ENCODE measurements around the gene SMARCC1. TPM values are rescaled to one million over a fixed set of nuclear protein-coding genes. Genes with fewer than 3 reads are reported as not detected.
A peak's percentile ranks its signal among the peaks of the same experiment; 100 is the strongest.

Gene SMARCC1
- total RNA-seq, 1 experiment from 2014 or later, result 249 TPM

- TF ChIP-seq ZMAT4 (CRISPR knock-in tag; IDR thresholded peaks at IDR 0.05) (no peak), ATF2 (CRISPR knock-in tag; IDR thresholded peaks at IDR 0.05; ENCODE audit: borderline replicate concordance, low read depth) (no peak), ESRRA (CRISPR knock-in tag; IDR thresholded peaks at IDR 0.05; ENCODE audit: borderline replicate concordance) (peak; percentile 77; the same call in 1 of the 2 replicates), NR2C2 (CRISPR knock-in tag; IDR thresholded peaks at IDR 0.05) (no peak), KAT7 (CRISPR knock-in tag; IDR thresholded peaks at IDR 0.05; ENCODE audit: borderline replicate concordance) (peak; percentile 58; the same call in 1 of the 2 replicates), NR1H2 (CRISPR knock-in tag; IDR thresholded peaks at IDR 0.05) (no peak), ZNF416 (CRISPR knock-in tag; IDR thresholded peaks at IDR 0.05) (0 out of 2 replicates have a peak, but pooled peaks have one; percentile 15), STAT6 (CRISPR knock-in tag; conservative IDR thresholded peaks at IDR 0.05; ENCODE audit: low read depth) (no peak), USF1 (CRISPR knock-in tag; IDR thresholded peaks at IDR 0.05) (no peak; the same call in 1 of the 2 replicates), ELF4 (CRISPR knock-in tag; IDR thresholded peaks at IDR 0.05; ENCODE audit: low read depth) (0 out of 2 replicates have a peak, but pooled peaks have one; percentile 72), PREB (CRISPR knock-in tag; IDR thresholded peaks at IDR 0.05; ENCODE audit: borderline replicate concordance) (0 out of 2 replicates have a peak, but pooled peaks have one; percentile 56), SMAD4 (CRISPR knock-in tag; IDR thresholded peaks at IDR 0.05) (no peak), ZNF532 (CRISPR knock-in tag; IDR thresholded peaks at IDR 0.05; ENCODE audit: borderline replicate concordance) (no peak), MXD4 (CRISPR knock-in tag; IDR thresholded peaks at IDR 0.05; ENCODE audit: borderline replicate concordance) (no peak), RELA (CRISPR knock-in tag; IDR thresholded peaks at IDR 0.05; ENCODE audit: borderline replicate concordance) (peak; percentile 68), E2F5 (CRISPR knock-in tag; IDR thresholded peaks at IDR 0.05) (peak; percentile 94), TCF7 (CRISPR knock-in tag; IDR thresholded peaks at IDR 0.05; ENCODE audit: low read depth) (peak; percentile 73; the same call in 1 of the 2 replicates), NFYB (CRISPR knock-in tag; conservative IDR thresholded peaks at IDR 0.05; ENCODE audit: low read depth) (no peak), E2F1 (CRISPR knock-in tag; IDR thresholded peaks at IDR 0.05) (0 out of 2 replicates have a peak, but pooled peaks have one; percentile 29), ETV6 (CRISPR knock-in tag; IDR thresholded peaks at IDR 0.05) (peak; percentile 78; the same call in 1 of the 2 replicates), ERG (CRISPR knock-in tag; IDR thresholded peaks at IDR 0.05) (0 out of 2 replicates have a peak, but pooled peaks have one; percentile 51), EMX1 (CRISPR knock-in tag; IDR thresholded peaks at IDR 0.05) (peak; percentile 83; the same call in 1 of the 2 replicates)
Observed at GRCh38 chr3:47824541-47825473, 43.1 kb upstream of the SMARCC1 start (continued).
